Hepatocyte (in vitro differentiated cells): ENCODE measurements around the gene NPHP3. TPM values are rescaled to one million over a fixed set of nuclear protein-coding genes. Genes with fewer than 3 reads are reported as not detected.

Experiments used
- DNase-seq: peaks from one replicate; pipeline ENCODE4 v3.0.0-alpha.2; 2016; ENCODE audit warnings: low spot score
- H2AFZ ChIP-seq: fragments of 200-600 bp; sonication (generic); 2 replicates; pipeline ENCODE4 v1.6.0; 2016; ENCODE audit warnings: antibody characterized with exemption, mild to moderate bottlenecking
- H3K27ac ChIP-seq: fragments of 200-600 bp; sonication (generic); 2 replicates; pipeline ENCODE4 v1.5.1; 2016; ENCODE audit warnings: mild to moderate bottlenecking
- H3K27me3 ChIP-seq: fragments of 200-600 bp; sonication (generic); 2 replicates; pipeline ENCODE4 v1.6.1; 2016
- H3K36me3 ChIP-seq: fragments of 200-600 bp; sonication (generic); replicated peaks from 2 replicates; pipeline ENCODE4 v1.5.1; 2016; ENCODE audit warnings: low read depth; ENCODE audit not compliant: insufficient read depth
- H3K4me1 ChIP-seq: fragments of 200-600 bp; sonication (generic); 2 replicates; pipeline ENCODE4 v1.5.1; 2016; ENCODE audit warnings: mild to moderate bottlenecking, moderate library complexity; ENCODE audit not compliant: insufficient read depth
- H3K4me2 ChIP-seq: fragments of 200-600 bp; sonication (generic); 2 replicates; pipeline ENCODE4 v1.6.0; 2016
- H3K4me3 ChIP-seq: fragments of 200-600 bp; sonication (generic); 2 replicates; pipeline ENCODE4 v1.5.1; 2016; ENCODE audit warnings: mild to moderate bottlenecking
- H3K79me2 ChIP-seq: fragments of 200-600 bp; sonication (generic); 2 replicates; pipeline ENCODE4 v1.6.0; 2017; ENCODE audit warnings: mild to moderate bottlenecking
- H3K9me2 ChIP-seq: fragments of 200-600 bp; sonication (generic); replicated peaks from 2 replicates; pipeline ENCODE4 v1.6.0; 2017; ENCODE audit warnings: mild to moderate bottlenecking; ENCODE audit not compliant: insufficient read depth
- H3K9me3 ChIP-seq: fragments of 200-600 bp; sonication (generic); 2 replicates; pipeline ENCODE4 v1.5.1; 2016; ENCODE audit warnings: low read depth, mild to moderate bottlenecking
- H4K20me1 ChIP-seq: fragments of 200-600 bp; sonication (generic); 2 replicates; pipeline ENCODE4 v1.6.0; 2016; ENCODE audit warnings: mild to moderate bottlenecking; ENCODE audit not compliant: insufficient read depth, poor library complexity, severe bottlenecking
- EZH2 ChIP-seq: fragments of 200-600 bp; sonication (generic); IDR thresholded peaks from 2 replicates; pipeline ENCODE4 v1.6.1; 2016; ENCODE audit warnings: antibody characterized with exemption, mild to moderate bottlenecking, borderline replicate concordance
- EZH2phosphoT487 ChIP-seq: fragments of 200-600 bp; sonication (generic); IDR thresholded peaks from one replicate; pipeline ENCODE4 v1.6.1; 2018; ENCODE audit warnings: antibody characterized with exemption, mild to moderate bottlenecking, low read depth, moderate library complexity; ENCODE audit not compliant: unreplicated experiment, severe bottlenecking
- polyA plus RNA-seq: library from polyadenylated mRNA; unstranded; fragments of >200 nt; fragmentation: Nextera tagmentation; extraction: Ambion mirVana; gene quantifications from 2 replicates; pipeline ENCODE4 v1.2.1, GENCODE V29; 2016
- total RNA-seq: library from RNA; depleted of rRNA; stranded (reverse); fragments of >200 nt; gene quantifications from 2 replicates; pipeline ENCODE4 v1.2.3, GENCODE V29; 2014
- TF ChIP-seq, protein P1 (sequence below): fragments of 200-600 bp; sonication (generic); IDR thresholded peaks from 2 replicates; pipeline ENCODE4 v1.5.1; 2016; ENCODE audit warnings: antibody characterized with exemption, mild to moderate bottlenecking; ENCODE audit not compliant: poor library complexity

Gene NPHP3
- total and polyA plus RNA-seq, 2 experiments from 2014 or later: 12.0 to 22.5 TPM

DNA sequence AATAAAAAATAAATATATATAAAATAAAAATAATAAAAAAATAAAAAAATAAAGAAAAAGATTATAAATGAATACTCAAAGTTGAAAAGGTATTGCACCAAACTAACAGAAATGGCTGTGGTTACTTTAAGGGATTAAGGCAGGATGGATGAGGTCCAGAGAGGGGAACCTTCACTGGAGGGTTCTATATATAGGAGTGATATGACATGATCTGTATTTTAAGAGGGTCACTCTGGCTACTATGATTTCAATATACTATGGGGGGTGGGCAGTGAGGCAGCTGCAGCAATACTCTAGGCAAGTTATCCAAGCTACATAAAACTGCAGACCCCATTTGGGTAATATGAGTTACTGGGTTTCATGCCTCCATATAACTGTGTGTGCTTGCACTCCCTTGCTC is 87.2 kb downstream of the NPHP3 start:
- Histone ChIP-seq H3K9me2 (no peaks in the 10 kb centered on the region), H3K79me2 (no peaks in the 10 kb centered on the region), H4K20me1 (no peaks in the 10 kb centered on the region), H3K4me3 (no peak overlapping the region), H3K27me3 (no peaks in the 10 kb centered on the region), H3K4me1 (no peaks in the 10 kb centered on the region), H2AFZ (no peak overlapping the region), H3K9me3 (no peaks in the 10 kb centered on the region), H3K36me3 (no peaks in the 10 kb centered on the region), H3K27ac (no peak overlapping the region), H3K4me2 (no peak overlapping the region)
- DNase-seq: no peak
- TF ChIP-seq, protein P1, sequence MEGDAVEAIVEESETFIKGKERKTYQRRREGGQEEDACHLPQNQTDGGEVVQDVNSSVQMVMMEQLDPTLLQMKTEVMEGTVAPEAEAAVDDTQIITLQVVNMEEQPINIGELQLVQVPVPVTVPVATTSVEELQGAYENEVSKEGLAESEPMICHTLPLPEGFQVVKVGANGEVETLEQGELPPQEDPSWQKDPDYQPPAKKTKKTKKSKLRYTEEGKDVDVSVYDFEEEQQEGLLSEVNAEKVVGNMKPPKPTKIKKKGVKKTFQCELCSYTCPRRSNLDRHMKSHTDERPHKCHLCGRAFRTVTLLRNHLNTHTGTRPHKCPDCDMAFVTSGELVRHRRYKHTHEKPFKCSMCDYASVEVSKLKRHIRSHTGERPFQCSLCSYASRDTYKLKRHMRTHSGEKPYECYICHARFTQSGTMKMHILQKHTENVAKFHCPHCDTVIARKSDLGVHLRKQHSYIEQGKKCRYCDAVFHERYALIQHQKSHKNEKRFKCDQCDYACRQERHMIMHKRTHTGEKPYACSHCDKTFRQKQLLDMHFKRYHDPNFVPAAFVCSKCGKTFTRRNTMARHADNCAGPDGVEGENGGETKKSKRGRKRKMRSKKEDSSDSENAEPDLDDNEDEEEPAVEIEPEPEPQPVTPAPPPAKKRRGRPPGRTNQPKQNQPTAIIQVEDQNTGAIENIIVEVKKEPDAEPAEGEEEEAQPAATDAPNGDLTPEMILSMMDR: no peak
- TF ChIP-seq EZH2phosphoT487 (no peak), EZH2 (no peak)

Other genes with a start within 250 kb of the NPHP3 start
- 1.8 and 2.0 TPM in 2 replicates for gene ACKR4, start 125.1 kb downstream of the NPHP3 start, total RNA-seq
- 0.15 and 1.2 TPM in 2 replicates for gene ACKR4, start 125.1 kb downstream of the NPHP3 start, polyA plus RNA-seq
- gene ACAD11, start 62.6 kb downstream of the NPHP3 start, total RNA-seq: 48.6 and 50.6 TPM in 2 replicates
- gene ACAD11, start 62.6 kb downstream of the NPHP3 start, polyA plus RNA-seq: 20.3 and 24.9 TPM in 2 replicates
- gene UBA5, start 62.1 kb downstream of the NPHP3 start, total RNA-seq: 35.9 and 42.4 TPM in 2 replicates
- gene UBA5, start 62.1 kb downstream of the NPHP3 start, polyA plus RNA-seq: 26.9 and 34.0 TPM in 2 replicates